Measurements from ENCODE around the gene BAIAP2L2.

GRCh38 chr22:38080474-38080849 is 30.0 kb downstream of the BAIAP2L2 start:
- TF ChIP-seq CTCF (IDR thresholded peaks at IDR 0.05; ENCODE audit: extremely low read depth in 1 of 2, insufficient read depth in 1 of 2, low read depth in 1 of 2, low read length in 2 of 2) (no peak), POLR2AphosphoS5 (IDR thresholded peaks at IDR 0.05; ENCODE audit: insufficient read depth, low read depth, low read length) (no peak), MAX (IDR thresholded peaks at IDR 0.05; ENCODE audit: insufficient read depth, insufficient read length) (no peak)
